Chondrocyte (in vitro differentiated cells): Measurements from ENCODE around the gene ATCAY. TPM values are rescaled to one million over a fixed set of nuclear protein-coding genes. Genes with fewer than 3 reads are reported as not detected.
"Not testable (repeated sequence)": the region's sequence is repeated elsewhere in the genome, so short reads cannot be mapped to it uniquely, and the experiment has no call there.

Source experiments
- DNase-seq: peaks from one replicate; pipeline ENCODE4 v3.0.0; 2021; ENCODE audit warnings: mixed read lengths, low spot score
- H3K27ac Mint-ChIP-seq: one replicate; pipeline ENCODE4 v1.8.0; 2021; ENCODE audit warnings: mild to moderate bottlenecking, moderate library complexity, mixed read lengths; ENCODE audit not compliant: unreplicated experiment
- H3K27me3 Mint-ChIP-seq: 2 replicates; pipeline ENCODE4 v1.8.0; 2021; ENCODE audit warnings: low read depth, mixed read lengths
- H3K36me3 Mint-ChIP-seq: 2 replicates; pipeline ENCODE4 v1.8.0; 2021; ENCODE audit warnings: low read depth, mixed read lengths
- H3K4me1 Mint-ChIP-seq: 2 replicates; pipeline ENCODE4 v1.8.0; 2021; ENCODE audit warnings: low read depth, mild to moderate bottlenecking, mixed read lengths
- H3K4me3 Mint-ChIP-seq: one replicate; pipeline ENCODE4 v1.8.0; 2021; ENCODE audit warnings: mild to moderate bottlenecking, moderate library complexity, mixed read lengths; ENCODE audit not compliant: unreplicated experiment
- H3K9me3 Mint-ChIP-seq: 2 replicates; pipeline ENCODE4 v1.8.0; 2021; ENCODE audit warnings: low read depth, mixed read lengths
- CTCF ChIP-seq: fragments of 200-600 bp; sonication (generic); IDR thresholded peaks from 2 replicates; pipeline ENCODE4 v1.5.0; 2021; ENCODE audit warnings: antibody characterized with exemption, mild to moderate bottlenecking, moderate library complexity
- total RNA-seq: library from RNA; stranded (reverse); gene quantifications from 3 replicates; pipeline ENCODE4 v1.2.1, GENCODE V29; 2021

ATCAY gene
- total RNA-seq, 1 donor from 2014 or later: not detected

GRCh38 chr19:3945838-3946237 lies 65.4 kb downstream of the ATCAY start:
- no peaks in the 10 kb centered on the region for H3K4me1 Mint-ChIP-seq
- H3K36me3 Mint-ChIP-seq: no peaks in the 10 kb centered on the region
- no peak overlapping the region for H3K4me3 Mint-ChIP-seq
- H3K27ac Mint-ChIP-seq: no peak overlapping the region
- no peak for TF ChIP-seq CTCF
- H3K9me3 Mint-ChIP-seq: no peaks in the 10 kb centered on the region
- H3K27me3 Mint-ChIP-seq: no peaks in the 10 kb centered on the region
- DNase-seq: no peak

- H3K27ac Mint-ChIP-seq, H3K36me3 Mint-ChIP-seq, H3K4me3 Mint-ChIP-seq, H3K27me3 Mint-ChIP-seq, H3K9me3 Mint-ChIP-seq, DNase-seq, H3K4me1 Mint-ChIP-seq: not testable (repeated sequence)
Measured at GRCh38 chr19:3947316-3947933, 66.9 kb downstream of the ATCAY start.

- H3K9me3 Mint-ChIP-seq: no peaks in the 10 kb centered on the region
Measured at GRCh38 chr19:3949294-3949693, 68.8 kb downstream of the ATCAY start.

GRCh38 chr19:3949997-3950859 lies 69.7 kb downstream of the ATCAY start:
- DNase-seq: no peak
- H3K36me3 Mint-ChIP-seq: no peaks in the 10 kb centered on the region

More at GRCh38 chr19:3949294-3949693, 68.8 kb downstream of the ATCAY start:
- Mint-ChIP-seq H3K27me3 (no peaks in the 10 kb centered on the region), H3K27ac (no peak overlapping the region), H3K4me1 (peaks cover 6% of the 10 kb centered on the region), H3K36me3 (no peaks in the 10 kb centered on the region), H3K4me3 (no peak overlapping the region)
- TF ChIP-seq CTCF: no peak
- no peak for DNase-seq

GRCh38 chr19:3950871-3951861 lies 70.7 kb downstream of the ATCAY start:
- DNase-seq: no peak
- H3K9me3 Mint-ChIP-seq: no peaks in the 10 kb centered on the region
- H3K36me3 Mint-ChIP-seq: no peaks in the 10 kb centered on the region
- H3K27me3 Mint-ChIP-seq: no peaks in the 10 kb centered on the region
- H3K4me3 Mint-ChIP-seq: no peak overlapping the region
- no peak for TF ChIP-seq CTCF
- no peak overlapping the region for H3K27ac Mint-ChIP-seq
- peaks cover 6% of the 10 kb centered on the region for H3K4me1 Mint-ChIP-seq

More at GRCh38 chr19:3949997-3950859, 69.7 kb downstream of the ATCAY start:
- Mint-ChIP-seq H3K27ac (no peak overlapping the region), H3K4me3 (no peak overlapping the region), H3K4me1 (peaks cover 6% of the 10 kb centered on the region), H3K27me3 (no peaks in the 10 kb centered on the region), H3K9me3 (no peaks in the 10 kb centered on the region)
- TF ChIP-seq CTCF: no peak

GRCh38 chr19:3952755-3953276 lies 72.3 kb downstream of the ATCAY start:
- not testable (repeated sequence) for H3K4me1 Mint-ChIP-seq, H3K4me3 Mint-ChIP-seq, H3K27me3 Mint-ChIP-seq, H3K9me3 Mint-ChIP-seq, H3K36me3 Mint-ChIP-seq, DNase-seq
- peak overlapping the region; percentile 27 for H3K27ac Mint-ChIP-seq
